ENCODE measurements around the gene OLFML1. TPM values are rescaled to one million over a fixed set of nuclear protein-coding genes. Genes with fewer than 3 reads are reported as not detected.

OLFML1 gene
- total RNA-seq, 1 donor: 2.2 TPM

GRCh38 chr11:7501894-7502293 is 16.6 kb downstream of the OLFML1 start:
- DNase-seq (ENCODE audit: low read depth): no peak
- no peak for TF ChIP-seq CTCF (IDR thresholded peaks at IDR 0.05; ENCODE audit: insufficient read depth, low read depth, low read length)
- H3K4me3 ChIP-seq (ENCODE audit: low read depth, low read length): no peak overlapping the region

- TF ChIP-seq CTCF (IDR thresholded peaks at IDR 0.05; ENCODE audit: insufficient read depth, low read depth, low read length): no peak
- no peak overlapping the region for H3K4me3 ChIP-seq (ENCODE audit: low read depth, low read length)
- DNase-seq (ENCODE audit: low read depth): no peak
Measured at GRCh38 chr11:7506243-7506642, 20.9 kb downstream of the OLFML1 start.

- DNase-seq (ENCODE audit: low read depth): no peak
- H3K4me3 ChIP-seq (ENCODE audit: low read depth, low read length): no peak overlapping the region
- TF ChIP-seq CTCF (IDR thresholded peaks at IDR 0.05; ENCODE audit: insufficient read depth, low read depth, low read length): no peak
Measured at GRCh38 chr11:7508087-7508486, 22.8 kb downstream of the OLFML1 start.

GRCh38 chr11:7509966-7510365 is 24.7 kb downstream of the OLFML1 start:
- no peak overlapping the region for H3K4me3 ChIP-seq (ENCODE audit: low read depth, low read length)
- DNase-seq (ENCODE audit: low read depth): peak; percentile 27
- no peak for TF ChIP-seq CTCF (IDR thresholded peaks at IDR 0.05; ENCODE audit: insufficient read depth, low read depth, low read length)

GRCh38 chr11:7511401-7511800 is 26.1 kb downstream of the OLFML1 start:
- TF ChIP-seq CTCF (IDR thresholded peaks at IDR 0.05; ENCODE audit: insufficient read depth, low read depth, low read length): no peak
- no peak overlapping the region for H3K4me3 ChIP-seq (ENCODE audit: low read depth, low read length)
- no peak for DNase-seq (ENCODE audit: low read depth)

GRCh38 chr11:7512525-7513233 is 27.4 kb downstream of the OLFML1 start:
- peak overlapping the region; percentile 77 for H3K4me3 ChIP-seq (ENCODE audit: low read depth, low read length)
- peak; percentile 54 for DNase-seq (ENCODE audit: low read depth)
- TF ChIP-seq CTCF (IDR thresholded peaks at IDR 0.05; ENCODE audit: insufficient read depth, low read depth, low read length): no peak

Measured in fibroblast of villous mesenchyme (primary cell).